Fibroblast of the aortic adventitia (primary cell): ENCODE results near the gene OSTF1. TPM values are rescaled to one million over a fixed set of nuclear protein-coding genes. Genes with fewer than 3 reads are reported as not detected.

Source experiments
- DNase-seq: peaks from one replicate; pipeline ENCODE4 v3.0.0-alpha.2; 2010; ENCODE audit warnings: low read depth
- H3K4me3 ChIP-seq: 2 replicates; pipeline ENCODE4 v1.5.1; 2011; ENCODE audit warnings: low read depth, mild to moderate bottlenecking, control low read depth, low read length, moderate library complexity
- CTCF ChIP-seq: IDR thresholded peaks from 2 replicates; pipeline ENCODE4 v1.5.1; 2011; ENCODE audit warnings: mild to moderate bottlenecking, low read length, control low read depth, inconsistent platforms; ENCODE audit not compliant: insufficient read depth
- total RNA-seq: library from RNA; depleted of rRNA; stranded (reverse); fragments of >200 nt; gene quantifications from 2 replicates; pipeline ENCODE4 v1.2.3, GENCODE V29; 2012; ENCODE audit warnings: low replicate concordance

OSTF1 gene
- total RNA-seq, 1 donor: 27.7 TPM

- DNase-seq: no peak
- no peak overlapping the region for H3K4me3 ChIP-seq
- no peak for TF ChIP-seq CTCF
Measured at GRCh38 chr9:75149841-75150241, 61.5 kb downstream of the OSTF1 start.

- no peak for TF ChIP-seq CTCF
- no peak overlapping the region for H3K4me3 ChIP-seq
- no peak for DNase-seq
Measured at GRCh38 chr9:75150512-75150911, 62.2 kb downstream of the OSTF1 start.

GRCh38 chr9:75152416-75152815, 64.1 kb downstream of the OSTF1 start:
- H3K4me3 ChIP-seq: no peak overlapping the region
- no peak for TF ChIP-seq CTCF
- DNase-seq: no peak

GRCh38 chr9:75156858-75157257, 68.5 kb downstream of the OSTF1 start:
- no peak for DNase-seq
- no peak overlapping the region for H3K4me3 ChIP-seq
- TF ChIP-seq CTCF: no peak

- no peak overlapping the region for H3K4me3 ChIP-seq
- no peak for TF ChIP-seq CTCF
- peak; percentile 62 for DNase-seq
Measured at GRCh38 chr9:75161116-75161857, 73.0 kb downstream of the OSTF1 start.

- H3K4me3 ChIP-seq: no peak overlapping the region
- DNase-seq: no peak
- no peak for TF ChIP-seq CTCF
Measured at GRCh38 chr9:75163764-75164163, 75.5 kb downstream of the OSTF1 start.

- no peak overlapping the region for H3K4me3 ChIP-seq
- TF ChIP-seq CTCF: no peak
Measured at GRCh38 chr9:75164573-75164972, 76.3 kb downstream of the OSTF1 start.

More at GRCh38 chr9:75164573-75164972, 76.3 kb downstream of the OSTF1 start:
- no peak for DNase-seq
